GM23338 (cell line): ENCODE results near the gene PHF21A. TPM values are rescaled to one million over a fixed set of nuclear protein-coding genes. Genes with fewer than 3 reads are reported as not detected.
A peak's percentile ranks its signal among the peaks of the same experiment; 100 is the strongest.

Source experiments
- ATAC-seq: fragments of 200-7000 bp; cut with Tn5 transposase; 3 replicates; pipeline ENCODE4 v1.9.1; 2020
- DNase-seq: peaks from one replicate; pipeline ENCODE4 v3.0.0-alpha.2; 2015; ENCODE audit warnings: low spot score
- H2AFZ ChIP-seq: fragments of 200-600 bp; sonication (generic); 2 replicates; pipeline ENCODE4 v1.8.0; 2016; ENCODE audit warnings: antibody characterized with exemption, mild to moderate bottlenecking, moderate library complexity
- H3F3A ChIP-seq: fragments of 200-600 bp; sonication (generic); replicated peaks from 2 replicates; pipeline ENCODE4 v1.8.0; 2017; ENCODE audit warnings: antibody characterized with exemption, mixed run types, low read depth
- H3K27ac ChIP-seq: fragments of 200-600 bp; sonication (generic); 2 replicates; pipeline ENCODE4 v1.6.1; 2016; ENCODE audit warnings: low read depth
- H3K27me3 ChIP-seq: fragments of 200-600 bp; sonication (generic); 2 replicates; pipeline ENCODE4 v1.8.0; 2016; ENCODE audit warnings: mild to moderate bottlenecking, mixed run types, moderate library complexity; ENCODE audit not compliant: insufficient read depth
- H3K36me3 ChIP-seq: fragments of 200-600 bp; sonication (generic); 2 replicates; pipeline ENCODE4 v1.8.0; 2016; ENCODE audit warnings: mild to moderate bottlenecking; ENCODE audit not compliant: insufficient read depth
- H3K4me1 ChIP-seq: fragments of 200-600 bp; sonication (generic); 2 replicates; pipeline ENCODE4 v1.8.0; 2016; ENCODE audit warnings: mild to moderate bottlenecking, moderate library complexity; ENCODE audit not compliant: insufficient read depth
- H3K4me2 ChIP-seq: fragments of 200-600 bp; sonication (generic); 2 replicates; pipeline ENCODE4 v1.7.1; 2017; ENCODE audit warnings: mixed run types
- H3K4me3 ChIP-seq: fragments of 200-600 bp; sonication (generic); 2 replicates; pipeline ENCODE4 v1.6.1; 2016; ENCODE audit warnings: mixed run types
- H3K79me2 ChIP-seq: fragments of 200-600 bp; sonication (generic); replicated peaks from 2 replicates; pipeline ENCODE4 v1.8.0; 2017; ENCODE audit warnings: mild to moderate bottlenecking; ENCODE audit not compliant: insufficient read depth
- H3K9me2 ChIP-seq: fragments of 200-600 bp; sonication (generic); 2 replicates; pipeline ENCODE4 v1.8.0; 2017; ENCODE audit not compliant: insufficient read depth
- H4K20me1 ChIP-seq: fragments of 200-600 bp; sonication (generic); replicated peaks from 2 replicates; pipeline ENCODE4 v1.8.0; 2017; ENCODE audit warnings: mild to moderate bottlenecking; ENCODE audit not compliant: insufficient read depth
- H3K27ac Mint-ChIP-seq: 2 replicates; pipeline ENCODE4 v1.8.0; 2020; ENCODE audit warnings: inconsistent platforms, mild to moderate bottlenecking, moderate library complexity, mixed read lengths
- H3K27me3 Mint-ChIP-seq: 3 replicates; pipeline ENCODE4 v1.8.0; 2022; ENCODE audit warnings: low read depth, mild to moderate bottlenecking, moderate library complexity, mixed read lengths, inconsistent platforms; ENCODE audit not compliant: insufficient read depth, poor library complexity
- H3K36me3 Mint-ChIP-seq: 3 replicates; pipeline ENCODE4 v1.8.0; 2021; ENCODE audit warnings: low read depth, mild to moderate bottlenecking, inconsistent platforms, moderate library complexity, mixed read lengths
- H3K4me1 Mint-ChIP-seq: 3 replicates; pipeline ENCODE4 v1.8.0; 2020; ENCODE audit warnings: mild to moderate bottlenecking, inconsistent platforms, mixed read lengths
- H3K4me3 Mint-ChIP-seq: 3 replicates; pipeline ENCODE4 v1.8.0; 2021; ENCODE audit warnings: moderate library complexity, mild to moderate bottlenecking, inconsistent platforms, mixed read lengths
- H3K9me3 Mint-ChIP-seq: 3 replicates; pipeline ENCODE4 v1.8.0; 2020; ENCODE audit warnings: moderate library complexity, mild to moderate bottlenecking, inconsistent platforms, mixed read lengths
- CREB1 ChIP-seq: fragments of 250-450 bp; sonication (Bioruptor Pico); IDR thresholded peaks from 2 replicates; pipeline ENCODE4 v1.5.0; 2020; ENCODE audit warnings: low read depth, mild to moderate bottlenecking, moderate library complexity
- CTCF ChIP-seq, 2 experiments: fragments of 200-600 bp in 1 of 2; sonication (generic) in 1 of 2; conservative IDR thresholded peaks; 2 replicates each; pipeline versions ENCODE4 v1.5.1 to v1.6.1; 2016 to 2017; ENCODE audit warnings: antibody characterized with exemption in 2 of 2, low read depth in 2 of 2, mild to moderate bottlenecking in 2 of 2, moderate library complexity in 1 of 2
- ETS1 ChIP-seq: IDR thresholded peaks from 2 replicates; pipeline ENCODE4 v1.6.1; 2016; ENCODE audit warnings: antibody characterized with exemption
- JUNB ChIP-seq: IDR thresholded peaks from one replicate; pipeline ENCODE4 v1.6.1; 2016; ENCODE audit warnings: antibody characterized with exemption; ENCODE audit not compliant: unreplicated experiment
- NANOG ChIP-seq: IDR thresholded peaks from 2 replicates; pipeline ENCODE4 v1.6.1; 2016; ENCODE audit warnings: antibody characterized with exemption, borderline replicate concordance
- REST ChIP-seq: IDR thresholded peaks from one replicate; pipeline ENCODE4 v1.6.1; 2018; ENCODE audit warnings: antibody characterized with exemption; ENCODE audit not compliant: unreplicated experiment
- STAT1 ChIP-seq: IDR thresholded peaks from one replicate; pipeline ENCODE4 v1.6.1; 2016; ENCODE audit warnings: antibody characterized with exemption; ENCODE audit not compliant: unreplicated experiment
- ZNF114 ChIP-seq: fragments of 250-450 bp; sonication (Bioruptor Pico); IDR thresholded peaks from 2 replicates; pipeline ENCODE4 v1.5.0; 2020; ENCODE audit warnings: mild to moderate bottlenecking, moderate library complexity
- ZNF331 ChIP-seq: fragments of 250-450 bp; sonication (Bioruptor Pico); IDR thresholded peaks from 2 replicates; pipeline ENCODE4 v1.5.0; 2020; ENCODE audit warnings: low read depth, mild to moderate bottlenecking, moderate library complexity
- polyA plus RNA-seq: library from polyadenylated mRNA; unstranded; fragments of >200 nt; fragmentation: Nextera tagmentation; extraction: Ambion mirVana; gene quantifications from 2 replicates; pipeline ENCODE4 v1.2.1, GENCODE V29; 2016
- total RNA-seq: library from RNA; depleted of rRNA; stranded (reverse); fragments of >200 nt; shearing (Covaris generic); gene quantifications from 2 replicates; pipeline ENCODE4 v1.2.3, GENCODE V29; 2014

PHF21A gene
- total and polyA plus RNA-seq, 2 experiments from 2014 or later, result 21.7 to 23.6 TPM

- TF ChIP-seq CREB1, result no peak
- TF ChIP-seq CTCF (conservative IDR thresholded peaks at IDR 0.05; ENCODE audit: low read depth in 2 of 2), result no peak
- TF ChIP-seq ETS1, result no peak
These were observed 132.3 kb downstream of the PHF21A start (continued) for GRCh38 chr11:45988921-45989320.

GRCh38 chr11:45985212-45985611 lies 136.0 kb downstream of the PHF21A start:
- no peaks in the 10 kb centered on the region for H4K20me1 ChIP-seq
- H3K27me3 ChIP-seq, result no peaks in the 10 kb centered on the region
- Mint-ChIP-seq H3K27me3 (peaks cover 2% of the 10 kb centered on the region), H3K4me1 (peaks cover 37% of the 10 kb centered on the region), H3K9me3 (no peaks in the 10 kb centered on the region), H3K4me3 (no peak overlapping the region), H3K36me3 (no peaks in the 10 kb centered on the region), H3K27ac (peak overlapping the region; percentile 97)
- H3F3A ChIP-seq, result no peaks in the 10 kb centered on the region
- no peak overlapping the region for H3K4me2 ChIP-seq
- peaks cover 13% of the 10 kb centered on the region for H3K79me2 ChIP-seq
- H3K36me3 ChIP-seq, result no peaks in the 10 kb centered on the region
- TF ChIP-seq ZNF331 (CRISPR knock-in tag) (no peak), ZNF114 (CRISPR knock-in tag) (no peak), NANOG (no peak), JUNB (no peak)
- DNase-seq (no peak), ATAC-seq (no peak)
- no peak overlapping the region for H3K4me3 ChIP-seq
- peaks cover 29% of the 10 kb centered on the region for H3K4me1 ChIP-seq
- H2AFZ ChIP-seq, result no peak overlapping the region
- peak overlapping the region; percentile 43; the same call in 1 of the 2 replicates for H3K27ac ChIP-seq
- H3K9me2 ChIP-seq, result no peaks in the 10 kb centered on the region

- H3K27ac ChIP-seq, result peak overlapping the region; percentile 81
- peaks cover 37% of the 10 kb centered on the region for H3K4me1 Mint-ChIP-seq
- TF ChIP-seq STAT1 (no peak), ETS1 (no peak), ZNF114 (CRISPR knock-in tag) (no peak), REST (no peak), NANOG (no peak), ZNF331 (CRISPR knock-in tag) (no peak)
These were observed 137.1 kb downstream of the PHF21A start for GRCh38 chr11:45984192-45984591.

More at GRCh38 chr11:45984192-45984591, 137.1 kb downstream of the PHF21A start:
- Histone ChIP-seq H4K20me1 (no peaks in the 10 kb centered on the region), H3K79me2 (peaks cover 13% of the 10 kb centered on the region), H3K4me2 (no peak overlapping the region), H2AFZ (no peak overlapping the region), H3K4me3 (no peak overlapping the region), H3K9me2 (no peaks in the 10 kb centered on the region), H3F3A (no peaks in the 10 kb centered on the region), H3K4me1 (peaks cover 29% of the 10 kb centered on the region), H3K36me3 (no peaks in the 10 kb centered on the region), H3K27me3 (no peaks in the 10 kb centered on the region)
- Mint-ChIP-seq H3K27ac (peak overlapping the region; percentile 97), H3K9me3 (no peaks in the 10 kb centered on the region), H3K27me3 (peaks cover 2% of the 10 kb centered on the region), H3K4me3 (no peak overlapping the region), H3K36me3 (peaks cover 7% of the 10 kb centered on the region; the same call in 1 of the 3 replicates)
- ATAC-seq (peak; percentile 10), DNase-seq (peak; percentile 12)
